ENCODE data around the gene EGFR. TPM values are rescaled to one million over a fixed set of nuclear protein-coding genes. Genes with fewer than 3 reads are reported as not detected.

The EGFR gene
- total RNA-seq, 4 donors from 2014 or later = 224 to 292 (median 233) TPM

- TF ChIP-seq POLR2A (IDR thresholded peaks at IDR 0.05) (no peak), CTCF (IDR thresholded peaks at IDR 0.05) (no peak)
- H3K4me3 ChIP-seq (ENCODE audit: low read depth, poor library complexity, severe bottlenecking) = no peak overlapping the region
- DNase-seq (ENCODE audit: low spot score in 2 of 2) = peak; percentile 68 to 73
- intact Hi-C loops (cut with DNase I; ENCODE audit: low total_unique reads) = loop anchor here (10.0 kb wide), 1 partner anchor 85 kb away; no protein-coding TSS in a partner anchor
- 41% methylated on average over 8 of the region's 8 CpGs for WGBS, 2 donors
Measured at GRCh38 chr7:55109404-55110167, 90.8 kb downstream of the EGFR start.

GRCh38 chr7:55110282-55110992, 91.6 kb downstream of the EGFR start:
- intact Hi-C loops (cut with DNase I; ENCODE audit: low total_unique reads) = loop anchor here (10.0 kb wide), 1 partner anchor 86 kb away; no protein-coding TSS in a partner anchor
- 40 to 51% methylated on average over 14 of the region's 14 CpGs for WGBS, 2 donors
- no peak overlapping the region for H3K4me3 ChIP-seq (ENCODE audit: low read depth, poor library complexity, severe bottlenecking)
- no peak for TF ChIP-seq POLR2A (IDR thresholded peaks at IDR 0.05)
- TF ChIP-seq CTCF (IDR thresholded peaks at IDR 0.05) = no peak
- DNase-seq (ENCODE audit: low spot score in 2 of 2) = peak in 1 of 2 donors; percentile 56

- no peak overlapping the region for H3K4me3 ChIP-seq (ENCODE audit: low read depth, poor library complexity, severe bottlenecking)
- WGBS, 2 donors = 24 to 42% methylated on average over 9 of the region's 9 CpGs
- intact Hi-C loops (cut with DNase I; ENCODE audit: low total_unique reads) = loop anchor here (10.0 kb wide), 1 partner anchor 86 kb away; no protein-coding TSS in a partner anchor
- peak in 1 of 2 donors; percentile 64 for DNase-seq (ENCODE audit: low spot score in 2 of 2)
- no peak for TF ChIP-seq CTCF (IDR thresholded peaks at IDR 0.05)
- TF ChIP-seq POLR2A (IDR thresholded peaks at IDR 0.05) = no peak
Measured at GRCh38 chr7:55110993-55111361, 92.2 kb downstream of the EGFR start.

- DNase-seq (ENCODE audit: low spot score in 2 of 2) = peak in 1 of 2 donors; percentile 74
- 73 to 74% methylated on average over 11 of the region's 11 CpGs for WGBS, 2 donors
- intact Hi-C loops (cut with DNase I; ENCODE audit: low total_unique reads) = loop anchor here (10.0 kb wide), 1 partner anchor 87 kb away; no protein-coding TSS in a partner anchor
- TF ChIP-seq POLR2A (IDR thresholded peaks at IDR 0.05) (no peak), CTCF (IDR thresholded peaks at IDR 0.05) (no peak)
- H3K4me3 ChIP-seq (ENCODE audit: low read depth, poor library complexity, severe bottlenecking) = no peak overlapping the region
Measured at GRCh38 chr7:55112056-55112455, 93.2 kb downstream of the EGFR start.

GRCh38 chr7:55113760-55114540, 95.1 kb downstream of the EGFR start:
- 66 to 71% methylated on average over 3 of the region's 3 CpGs for WGBS, 2 donors
- intact Hi-C loops (cut with DNase I; ENCODE audit: low total_unique reads) = loop anchor here (10.0 kb wide), 1 partner anchor 89 kb away; no protein-coding TSS in a partner anchor
- no peak overlapping the region for H3K4me3 ChIP-seq (ENCODE audit: low read depth, poor library complexity, severe bottlenecking)
- TF ChIP-seq CTCF (IDR thresholded peaks at IDR 0.05) (no peak), POLR2A (IDR thresholded peaks at IDR 0.05) (no peak)
- DNase-seq (ENCODE audit: low spot score in 2 of 2) = peak in 1 of 2 donors; percentile 71

All from lower leg skin (tissue), 4 donors.